ENCODE results near the gene MAB21L2.
"Not testable (repeated sequence)": the region's sequence is repeated elsewhere in the genome, so short reads cannot be mapped to it uniquely, and the experiment has no call there.

The MAB21L2 gene

DNA sequence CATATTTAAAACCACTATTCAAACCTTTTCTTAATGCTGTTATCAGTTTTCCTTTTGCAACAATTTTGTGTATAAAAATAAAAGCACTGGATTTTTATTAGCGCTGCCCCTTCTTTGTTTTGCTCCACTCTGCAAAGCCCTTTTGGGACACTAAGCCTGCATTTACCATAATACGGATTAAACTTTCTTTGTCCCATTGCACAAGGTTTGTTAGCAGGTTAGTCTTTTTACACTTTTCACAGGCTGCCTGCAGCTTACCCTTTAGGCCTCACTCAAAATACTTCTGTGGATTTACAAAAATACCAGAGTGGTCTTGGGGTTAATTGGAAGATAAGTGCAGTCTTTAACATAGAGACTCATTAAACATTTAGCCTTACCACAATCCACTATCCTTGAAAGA lies 35.7 kb upstream of the MAB21L2 start:
- Histone ChIP-seq H3K4me3 (ENCODE audit: low read depth, low read length, poor library complexity, severe bottlenecking) (no peak overlapping the region), H3K79me2 (ENCODE audit: insufficient read depth, low read length) (no peaks in the 10 kb centered on the region), H3K27me3 (ENCODE audit: insufficient read depth, low read length) (no peaks in the 10 kb centered on the region), H3K4me2 (ENCODE audit: low read length) (no peak overlapping the region), H3F3A (ENCODE audit: insufficient read depth, low read length) (no peaks in the 10 kb centered on the region), H3K9me2 (ENCODE audit: low read depth, low read length) (no peaks in the 10 kb centered on the region), H3K9me3 (ENCODE audit: low read length) (no peaks in the 10 kb centered on the region), H3K4me1 (ENCODE audit: insufficient read depth, low read length, severe bottlenecking) (no peaks in the 10 kb centered on the region), H2AFZ (ENCODE audit: low read length) (no peak overlapping the region), H3K27ac (ENCODE audit: low read depth, low read length, poor library complexity, severe bottlenecking) (no peak overlapping the region), H3K9ac (ENCODE audit: low read length) (no peak overlapping the region), H4K20me1 (ENCODE audit: insufficient read depth, low read length) (no peaks in the 10 kb centered on the region), H3K36me3 (ENCODE audit: insufficient read depth, low read length) (no peaks in the 10 kb centered on the region)
- TF ChIP-seq, protein P1, sequence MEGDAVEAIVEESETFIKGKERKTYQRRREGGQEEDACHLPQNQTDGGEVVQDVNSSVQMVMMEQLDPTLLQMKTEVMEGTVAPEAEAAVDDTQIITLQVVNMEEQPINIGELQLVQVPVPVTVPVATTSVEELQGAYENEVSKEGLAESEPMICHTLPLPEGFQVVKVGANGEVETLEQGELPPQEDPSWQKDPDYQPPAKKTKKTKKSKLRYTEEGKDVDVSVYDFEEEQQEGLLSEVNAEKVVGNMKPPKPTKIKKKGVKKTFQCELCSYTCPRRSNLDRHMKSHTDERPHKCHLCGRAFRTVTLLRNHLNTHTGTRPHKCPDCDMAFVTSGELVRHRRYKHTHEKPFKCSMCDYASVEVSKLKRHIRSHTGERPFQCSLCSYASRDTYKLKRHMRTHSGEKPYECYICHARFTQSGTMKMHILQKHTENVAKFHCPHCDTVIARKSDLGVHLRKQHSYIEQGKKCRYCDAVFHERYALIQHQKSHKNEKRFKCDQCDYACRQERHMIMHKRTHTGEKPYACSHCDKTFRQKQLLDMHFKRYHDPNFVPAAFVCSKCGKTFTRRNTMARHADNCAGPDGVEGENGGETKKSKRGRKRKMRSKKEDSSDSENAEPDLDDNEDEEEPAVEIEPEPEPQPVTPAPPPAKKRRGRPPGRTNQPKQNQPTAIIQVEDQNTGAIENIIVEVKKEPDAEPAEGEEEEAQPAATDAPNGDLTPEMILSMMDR (IDR thresholded peaks at IDR 0.05; ENCODE audit: low read length), result no peak
- TF ChIP-seq EZH2 (IDR thresholded peaks at IDR 0.05; ENCODE audit: borderline replicate concordance, low read length), result no peak

DNA sequence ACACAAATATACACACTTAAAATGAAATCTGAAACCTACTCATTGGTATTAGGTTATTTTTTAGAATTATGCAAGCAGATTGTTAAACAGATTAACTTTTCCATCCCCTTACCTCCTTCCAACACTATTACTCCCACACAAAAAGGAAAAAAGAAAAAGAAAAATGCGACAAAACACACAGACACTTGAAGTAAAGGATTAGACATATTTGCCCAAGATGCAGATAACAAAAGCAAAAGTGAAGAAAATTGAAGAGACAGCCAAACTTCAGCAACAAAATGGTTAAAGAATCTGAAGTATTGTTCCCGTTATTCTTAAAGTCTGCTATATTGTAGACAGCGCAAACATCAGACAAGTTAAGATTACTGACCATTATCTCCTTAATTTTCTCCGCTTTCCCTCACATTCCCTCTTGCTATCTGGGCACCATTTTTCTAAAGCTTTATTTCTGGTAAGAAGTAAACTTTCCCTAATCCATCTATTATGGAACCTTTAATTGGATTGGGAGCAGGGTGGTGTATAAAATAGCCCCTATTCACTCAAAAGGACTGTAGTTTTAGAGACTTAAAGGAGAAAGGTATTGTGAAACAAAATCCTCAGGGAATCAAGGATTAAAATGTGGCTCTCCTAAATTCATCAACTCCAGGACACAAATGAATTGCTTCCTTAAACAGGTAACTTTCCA lies 34.7 kb upstream of the MAB21L2 start:
- TF ChIP-seq, protein P1 (IDR thresholded peaks at IDR 0.05; ENCODE audit: low read length), result no peak
- TF ChIP-seq EZH2 (IDR thresholded peaks at IDR 0.05; ENCODE audit: borderline replicate concordance, low read length), result no peak
- Histone ChIP-seq H3K27ac (ENCODE audit: low read depth, low read length, poor library complexity, severe bottlenecking) (no peak overlapping the region), H2AFZ (ENCODE audit: low read length) (no peak overlapping the region), H3F3A (ENCODE audit: insufficient read depth, low read length) (no peaks in the 10 kb centered on the region), H3K4me3 (ENCODE audit: low read depth, low read length, poor library complexity, severe bottlenecking) (no peak overlapping the region), H3K36me3 (ENCODE audit: insufficient read depth, low read length) (no peaks in the 10 kb centered on the region), H3K9me2 (ENCODE audit: low read depth, low read length) (no peaks in the 10 kb centered on the region), H3K79me2 (ENCODE audit: insufficient read depth, low read length) (no peaks in the 10 kb centered on the region), H3K9ac (ENCODE audit: low read length) (no peak overlapping the region), H3K27me3 (ENCODE audit: insufficient read depth, low read length) (no peaks in the 10 kb centered on the region), H3K4me2 (ENCODE audit: low read length) (no peak overlapping the region), H4K20me1 (ENCODE audit: insufficient read depth, low read length) (no peaks in the 10 kb centered on the region), H3K9me3 (ENCODE audit: low read length) (no peaks in the 10 kb centered on the region), H3K4me1 (ENCODE audit: insufficient read depth, low read length, severe bottlenecking) (no peaks in the 10 kb centered on the region)

DNA sequence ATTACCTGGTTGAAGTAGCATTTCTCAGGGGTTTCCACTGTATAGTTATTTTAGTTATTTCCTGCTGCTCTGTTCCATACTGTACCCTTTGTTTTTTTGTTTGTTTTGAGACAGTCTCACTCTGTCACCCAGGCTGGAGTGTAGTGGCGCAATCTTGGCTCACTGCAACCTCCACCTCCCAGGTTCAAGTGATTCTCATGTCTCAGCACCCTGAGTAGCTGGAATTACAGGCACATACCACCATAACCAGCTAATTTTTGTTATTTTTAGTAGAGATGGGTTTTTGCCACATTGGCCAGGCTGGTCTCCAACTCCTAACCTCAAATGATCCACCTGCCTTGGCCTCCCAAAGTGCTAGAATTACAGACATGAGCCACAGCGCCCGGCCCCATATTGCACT lies 24.1 kb upstream of the MAB21L2 start:
- not testable (repeated sequence) for H3K27ac ChIP-seq (ENCODE audit: low read depth, low read length, poor library complexity, severe bottlenecking); H3K9ac ChIP-seq (ENCODE audit: low read length); H3K4me3 ChIP-seq (ENCODE audit: low read depth, low read length, poor library complexity, severe bottlenecking); H3K79me2 ChIP-seq (ENCODE audit: insufficient read depth, low read length); H2AFZ ChIP-seq (ENCODE audit: low read length); H3K9me2 ChIP-seq (ENCODE audit: low read depth, low read length); H3K4me1 ChIP-seq (ENCODE audit: insufficient read depth, low read length, severe bottlenecking); H3K4me2 ChIP-seq (ENCODE audit: low read length); H3K9me3 ChIP-seq (ENCODE audit: low read length); H3K36me3 ChIP-seq (ENCODE audit: insufficient read depth, low read length); H4K20me1 ChIP-seq (ENCODE audit: insufficient read depth, low read length); H3K27me3 ChIP-seq (ENCODE audit: insufficient read depth, low read length); H3F3A ChIP-seq (ENCODE audit: insufficient read depth, low read length)

DNA sequence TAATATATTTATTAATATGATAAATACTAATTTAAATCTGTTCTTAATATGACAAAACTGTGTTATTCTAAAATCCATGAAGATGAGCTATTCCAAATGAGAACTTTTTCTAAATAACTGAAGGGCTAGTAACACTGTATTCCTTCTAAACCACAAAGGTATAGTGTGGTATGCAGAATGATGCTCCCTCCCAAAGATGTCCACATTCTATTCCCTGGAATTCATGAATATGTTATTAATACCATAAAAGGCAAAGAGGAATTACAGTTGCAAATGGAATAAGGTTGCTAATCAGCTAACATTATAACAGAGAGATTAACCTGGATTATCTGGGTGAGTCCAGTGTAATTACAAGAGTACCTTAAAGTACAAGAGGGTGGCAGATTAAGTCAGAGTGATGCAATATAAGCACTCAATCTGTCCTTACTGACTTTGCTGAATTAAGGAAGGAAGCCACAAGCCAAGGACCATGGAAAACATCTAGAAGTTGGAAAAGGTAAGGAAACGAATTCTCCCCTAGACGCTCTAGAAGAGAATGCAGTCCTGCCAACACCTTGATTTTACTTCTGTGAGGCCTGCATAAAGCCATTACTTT lies 20.7 kb upstream of the MAB21L2 start:
- no peaks in the 10 kb centered on the region for H3K9me3 ChIP-seq (ENCODE audit: low read length)
- TF ChIP-seq, protein P1 (IDR thresholded peaks at IDR 0.05; ENCODE audit: low read length), result no peak
- TF ChIP-seq EZH2 (IDR thresholded peaks at IDR 0.05; ENCODE audit: borderline replicate concordance, low read length), result no peak
- H3K9ac ChIP-seq (ENCODE audit: low read length), result no peak overlapping the region
- H3K79me2 ChIP-seq (ENCODE audit: insufficient read depth, low read length), result no peaks in the 10 kb centered on the region
- H3K27me3 ChIP-seq (ENCODE audit: insufficient read depth, low read length), result no peaks in the 10 kb centered on the region
- H3F3A ChIP-seq (ENCODE audit: insufficient read depth, low read length), result no peaks in the 10 kb centered on the region
- H3K36me3 ChIP-seq (ENCODE audit: insufficient read depth, low read length), result no peaks in the 10 kb centered on the region; the same call in 1 of the 2 replicates
- no peak overlapping the region for H2AFZ ChIP-seq (ENCODE audit: low read length)
- no peak overlapping the region for H3K4me3 ChIP-seq (ENCODE audit: low read depth, low read length, poor library complexity, severe bottlenecking)
- H3K4me2 ChIP-seq (ENCODE audit: low read length), result no peak overlapping the region
- no peaks in the 10 kb centered on the region for H4K20me1 ChIP-seq (ENCODE audit: insufficient read depth, low read length)
- no peaks in the 10 kb centered on the region for H3K9me2 ChIP-seq (ENCODE audit: low read depth, low read length)
- H3K4me1 ChIP-seq (ENCODE audit: insufficient read depth, low read length, severe bottlenecking), result no peaks in the 10 kb centered on the region
- H3K27ac ChIP-seq (ENCODE audit: low read depth, low read length, poor library complexity, severe bottlenecking), result no peak overlapping the region
